Karpas-422 (cell line): ENCODE measurements around the gene ZNF562. TPM values are rescaled to one million over a fixed set of nuclear protein-coding genes. Genes with fewer than 3 reads are reported as not detected.

ENCODE experiments used
- DNase-seq: peaks from one replicate; pipeline ENCODE4 v3.0.0-alpha.2; 2015
- H2AFZ ChIP-seq: fragments of 200-600 bp; sonication (generic); 2 replicates; pipeline ENCODE4 v1.6.1; 2014; ENCODE audit warnings: antibody characterized with exemption, low read length, mixed read lengths
- H3K27ac ChIP-seq: fragments of 200-600 bp; sonication (generic); 2 replicates; pipeline ENCODE4 v1.5.1; 2014; ENCODE audit warnings: mild to moderate bottlenecking, low read length, moderate library complexity
- H3K27me3 ChIP-seq: fragments of 200-600 bp; sonication (generic); 2 replicates; pipeline ENCODE4 v1.6.1; 2014; ENCODE audit warnings: low read length, mixed read lengths
- H3K36me3 ChIP-seq: fragments of 200-600 bp; sonication (generic); 2 replicates; pipeline ENCODE4 v1.6.1; 2014; ENCODE audit warnings: low read length, mixed read lengths; ENCODE audit not compliant: insufficient read depth
- H3K4me1 ChIP-seq: fragments of 200-600 bp; sonication (generic); 2 replicates; pipeline ENCODE4 v1.6.1; 2014; ENCODE audit warnings: mild to moderate bottlenecking, low read length, mixed read lengths
- H3K4me2 ChIP-seq: fragments of 200-600 bp; sonication (generic); 2 replicates; pipeline ENCODE4 v1.6.1; 2014; ENCODE audit warnings: low read length, low read depth, mild to moderate bottlenecking; ENCODE audit not compliant: poor library complexity, severe bottlenecking
- H3K4me3 ChIP-seq: fragments of 200-600 bp; sonication (generic); 2 replicates; pipeline ENCODE4 v1.5.1; 2014; ENCODE audit warnings: mild to moderate bottlenecking, antibody characterized with exemption, low read length, mixed read lengths
- H3K79me2 ChIP-seq: fragments of 200-600 bp; sonication (generic); 2 replicates; pipeline ENCODE4 v1.6.1; 2014; ENCODE audit warnings: mild to moderate bottlenecking, low read length, mixed read lengths
- H3K9ac ChIP-seq: fragments of 200-600 bp; sonication (generic); 2 replicates; pipeline ENCODE4 v1.6.0; 2014; ENCODE audit warnings: low read length
- H3K9me2 ChIP-seq: fragments of 200-600 bp; sonication (generic), shearing (Covaris generic); replicated peaks from 2 replicates; pipeline ENCODE4 v1.6.0; 2014; ENCODE audit warnings: mild to moderate bottlenecking, low read length, moderate library complexity; ENCODE audit not compliant: insufficient read depth
- H3K9me3 ChIP-seq: fragments of 300-700, 200-600 bp; sonication (generic); 2 replicates; pipeline ENCODE4 v1.6.1; 2014; ENCODE audit warnings: low read length, mixed read lengths
- H4K20me1 ChIP-seq: fragments of 200-600 bp; sonication (generic); 2 replicates; pipeline ENCODE4 v1.6.1; 2014; ENCODE audit warnings: mild to moderate bottlenecking, antibody characterized with exemption, low read length, low read depth; ENCODE audit not compliant: insufficient read depth
- total RNA-seq: library from RNA; depleted of rRNA; stranded (reverse); fragments of >200 nt; shearing (Covaris generic); gene quantifications from 2 replicates; pipeline ENCODE4 v1.2.3, GENCODE V29; 2014; ENCODE audit warnings: low replicate concordance; rRNA removed

Gene ZNF562
- total RNA-seq = 26.7 and 35.5 TPM in 2 replicates

GRCh38 chr19:9674663-9675357 is at the start of gene ZNF562:
Gene ZNF562, minus strand, starts transcription at chr19:9675100. Its CDS starts 14,356 bp downstream, at chr19:9660744.
- peaks cover 3% of the 10 kb centered on the region for H3K4me1 ChIP-seq
- H3K9me2 ChIP-seq = no peaks in the 10 kb centered on the region
- peak; percentile 94 for DNase-seq
- H3K27me3 ChIP-seq = no peaks in the 10 kb centered on the region
- peaks cover 21% of the 10 kb centered on the region for H3K9me3 ChIP-seq
- peak within 1 kb of the TSS; percentile 58 for H3K27ac ChIP-seq
- no peaks in the 10 kb centered on the region for H4K20me1 ChIP-seq
- H3K79me2 ChIP-seq = peaks cover 51% of the 10 kb centered on the region
- H3K9ac ChIP-seq = peak within 1 kb of the TSS; percentile 90
- peak within 1 kb of the TSS; percentile 88 for H2AFZ ChIP-seq
- H3K4me2 ChIP-seq = peak within 1 kb of the TSS; percentile 75
- peaks cover 41% of the 10 kb centered on the region for H3K36me3 ChIP-seq
- H3K4me3 ChIP-seq = peak within 1 kb of the TSS; percentile 91

DNA sequence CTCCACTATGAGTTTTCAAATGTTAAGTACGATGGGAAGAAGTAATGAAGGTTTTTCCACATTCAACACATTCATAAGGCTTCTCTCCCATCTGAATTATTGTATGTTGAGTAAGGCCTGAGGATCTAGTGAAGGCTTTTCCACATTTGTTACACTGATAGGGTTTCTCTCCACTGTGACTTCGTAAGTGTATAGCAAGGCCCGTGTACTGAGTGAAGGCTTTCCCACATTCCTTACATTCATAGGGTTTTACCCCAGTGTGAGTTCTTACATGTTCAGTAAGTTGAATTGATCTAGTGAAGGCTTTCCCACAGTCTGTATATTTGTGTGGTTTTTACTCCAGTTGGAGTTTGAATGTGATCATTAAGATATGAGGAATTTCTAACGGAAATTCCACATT is 49.3 kb upstream of the ZNF562 start:
- no peaks in the 10 kb centered on the region for H3K79me2 ChIP-seq
- no peaks in the 10 kb centered on the region for H3K27me3 ChIP-seq
- H3K9ac ChIP-seq = no peak overlapping the region
- H3K4me2 ChIP-seq = no peak overlapping the region
- no peaks in the 10 kb centered on the region for H3K9me3 ChIP-seq
- H3K4me1 ChIP-seq = peaks cover 9% of the 10 kb centered on the region
- no peak overlapping the region for H2AFZ ChIP-seq
- no peak overlapping the region for H3K4me3 ChIP-seq
- H3K27ac ChIP-seq = no peak overlapping the region
- no peaks in the 10 kb centered on the region for H4K20me1 ChIP-seq
- no peaks in the 10 kb centered on the region for H3K36me3 ChIP-seq
- DNase-seq = no peak
- no peaks in the 10 kb centered on the region for H3K9me2 ChIP-seq

DNA sequence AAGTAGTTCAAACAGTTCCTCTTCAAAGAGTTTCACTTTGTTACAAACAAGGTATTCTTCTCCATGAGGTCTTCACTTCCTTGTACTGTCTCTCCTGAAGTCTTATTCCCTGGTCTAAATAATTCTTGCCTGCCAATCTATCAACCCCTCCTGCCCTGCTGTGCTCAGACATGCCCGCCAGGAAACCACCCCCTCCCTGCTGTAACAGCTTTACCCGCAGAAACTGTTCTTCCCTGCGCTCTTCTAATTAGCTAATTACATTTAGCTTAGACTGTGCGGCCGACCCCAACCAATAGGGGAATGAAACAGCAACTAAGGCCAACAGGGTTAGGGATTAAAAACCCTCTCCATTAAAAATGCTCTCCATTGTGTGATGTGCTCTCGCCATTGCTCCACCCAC is 47.0 kb upstream of the ZNF562 start:
- Histone ChIP-seq H3K4me3 (peak overlapping the region; percentile 44), H3K9ac (peak overlapping the region; percentile 25; the same call in 1 of the 2 replicates), H3K4me2 (peak overlapping the region; percentile 54), H3K9me3 (no peaks in the 10 kb centered on the region), H3K27me3 (no peaks in the 10 kb centered on the region), H3K27ac (no peak overlapping the region), H3K4me1 (peaks cover 9% of the 10 kb centered on the region), H3K36me3 (no peaks in the 10 kb centered on the region), H3K9me2 (no peaks in the 10 kb centered on the region), H2AFZ (peak overlapping the region; percentile 82), H4K20me1 (no peaks in the 10 kb centered on the region), H3K79me2 (no peaks in the 10 kb centered on the region)
- peak; percentile 45 for DNase-seq

- no peaks in the 10 kb centered on the region for H3K9me2 ChIP-seq
- no peak overlapping the region for H2AFZ ChIP-seq
- no peaks in the 10 kb centered on the region for H3K36me3 ChIP-seq
- H3K9me3 ChIP-seq = no peaks in the 10 kb centered on the region
- H3K9ac ChIP-seq = no peak overlapping the region
- DNase-seq = no peak
- no peaks in the 10 kb centered on the region for H3K79me2 ChIP-seq
- H3K27me3 ChIP-seq = no peaks in the 10 kb centered on the region
- H3K27ac ChIP-seq = no peak overlapping the region
- H3K4me3 ChIP-seq = no peak overlapping the region
- no peaks in the 10 kb centered on the region for H4K20me1 ChIP-seq
- H3K4me2 ChIP-seq = no peak overlapping the region
- peaks cover 9% of the 10 kb centered on the region for H3K4me1 ChIP-seq
These were observed 45.6 kb upstream of the ZNF562 start for GRCh38 chr19:9720541-9720940.

GRCh38 chr19:9711815-9712214 is 36.9 kb upstream of the ZNF562 start:
- no peak for DNase-seq
- Histone ChIP-seq H4K20me1 (no peaks in the 10 kb centered on the region), H3K4me3 (no peak overlapping the region), H3K9me2 (no peaks in the 10 kb centered on the region), H3K27ac (no peak overlapping the region), H3K9ac (no peak overlapping the region), H2AFZ (no peak overlapping the region), H3K36me3 (no peaks in the 10 kb centered on the region), H3K4me2 (no peak overlapping the region), H3K79me2 (no peaks in the 10 kb centered on the region), H3K4me1 (no peaks in the 10 kb centered on the region), H3K27me3 (peaks cover 4% of the 10 kb centered on the region; the same call in 1 of the 2 replicates), H3K9me3 (no peaks in the 10 kb centered on the region)

DNA sequence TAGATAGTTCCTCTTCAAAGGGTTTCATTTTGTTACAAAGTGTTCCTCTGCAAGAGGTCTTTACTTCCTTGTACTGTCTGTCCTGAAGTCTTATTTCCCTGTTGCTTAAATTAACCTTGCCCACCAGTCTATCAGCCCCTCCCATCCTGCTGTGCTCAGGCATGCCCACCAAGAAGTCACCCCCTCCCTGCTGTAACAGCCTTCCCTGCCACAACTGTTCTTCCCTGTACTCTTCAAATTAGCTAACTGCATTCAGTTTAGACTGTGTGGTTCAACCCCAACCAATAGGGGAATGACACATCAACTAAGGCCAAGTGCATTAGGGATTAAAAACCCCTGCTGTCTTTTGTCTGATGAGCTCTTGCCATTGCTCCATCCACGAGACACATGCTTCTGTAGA is 34.4 kb upstream of the ZNF562 start:
- Histone ChIP-seq H3K27ac (no peak overlapping the region), H3K9ac (no peak overlapping the region), H3K36me3 (no peaks in the 10 kb centered on the region), H3K4me1 (no peaks in the 10 kb centered on the region), H3K9me2 (no peaks in the 10 kb centered on the region), H3K79me2 (no peaks in the 10 kb centered on the region), H3K4me3 (no peak overlapping the region), H3K4me2 (no peak overlapping the region), H3K27me3 (peaks cover 4% of the 10 kb centered on the region; the same call in 1 of the 2 replicates), H3K9me3 (no peaks in the 10 kb centered on the region), H2AFZ (no peak overlapping the region), H4K20me1 (no peaks in the 10 kb centered on the region)
- no peak for DNase-seq

DNA sequence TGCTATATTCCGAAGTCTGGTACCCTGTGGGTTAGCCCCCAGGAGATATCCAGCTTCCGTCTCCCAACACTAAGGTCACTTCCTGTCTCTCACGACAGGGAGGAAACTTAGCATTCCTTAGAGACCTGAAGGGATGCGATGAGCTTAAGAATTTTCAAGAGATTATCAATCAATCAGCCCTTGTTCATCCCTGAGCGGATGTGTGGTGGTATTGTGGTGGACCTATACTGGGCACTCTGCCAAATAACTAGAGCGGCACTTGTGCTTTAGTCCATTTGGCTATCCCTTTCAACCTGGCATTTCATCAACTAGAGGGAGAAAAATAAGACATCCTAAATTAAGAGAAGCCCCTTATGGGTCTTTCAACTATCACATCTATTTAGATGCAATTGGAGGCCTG is 30.9 kb upstream of the ZNF562 start:
- no peaks in the 10 kb centered on the region for H3K9me3 ChIP-seq
- DNase-seq = no peak
- H2AFZ ChIP-seq = no peak overlapping the region
- H4K20me1 ChIP-seq = no peaks in the 10 kb centered on the region
- H3K36me3 ChIP-seq = no peaks in the 10 kb centered on the region
- H3K27me3 ChIP-seq = peaks cover 4% of the 10 kb centered on the region; the same call in 1 of the 2 replicates
- H3K79me2 ChIP-seq = no peaks in the 10 kb centered on the region
- H3K4me3 ChIP-seq = no peak overlapping the region
- H3K9me2 ChIP-seq = no peaks in the 10 kb centered on the region
- H3K4me1 ChIP-seq = no peaks in the 10 kb centered on the region
- H3K4me2 ChIP-seq = no peak overlapping the region
- no peak overlapping the region for H3K9ac ChIP-seq
- no peak overlapping the region for H3K27ac ChIP-seq

GRCh38 chr19:9702186-9702585 is 27.3 kb upstream of the ZNF562 start:
- H3K9me3 ChIP-seq = no peaks in the 10 kb centered on the region
- no peak overlapping the region for H3K27ac ChIP-seq
- no peak overlapping the region for H3K9ac ChIP-seq
- no peaks in the 10 kb centered on the region for H4K20me1 ChIP-seq
- no peaks in the 10 kb centered on the region for H3K79me2 ChIP-seq
- H3K36me3 ChIP-seq = no peaks in the 10 kb centered on the region
- no peak overlapping the region for H3K4me2 ChIP-seq
- DNase-seq = no peak
- no peak overlapping the region for H2AFZ ChIP-seq
- H3K9me2 ChIP-seq = no peaks in the 10 kb centered on the region
- no peaks in the 10 kb centered on the region for H3K27me3 ChIP-seq
- no peaks in the 10 kb centered on the region for H3K4me1 ChIP-seq
- H3K4me3 ChIP-seq = no peak overlapping the region
